ENCODE data around the gene AGFG1. TPM values are rescaled to one million over a fixed set of nuclear protein-coding genes. Genes with fewer than 3 reads are reported as not detected.

AGFG1 gene
- total RNA-seq, 2 donors from 2014 or later = 47.8 to 75.7 TPM

DNA sequence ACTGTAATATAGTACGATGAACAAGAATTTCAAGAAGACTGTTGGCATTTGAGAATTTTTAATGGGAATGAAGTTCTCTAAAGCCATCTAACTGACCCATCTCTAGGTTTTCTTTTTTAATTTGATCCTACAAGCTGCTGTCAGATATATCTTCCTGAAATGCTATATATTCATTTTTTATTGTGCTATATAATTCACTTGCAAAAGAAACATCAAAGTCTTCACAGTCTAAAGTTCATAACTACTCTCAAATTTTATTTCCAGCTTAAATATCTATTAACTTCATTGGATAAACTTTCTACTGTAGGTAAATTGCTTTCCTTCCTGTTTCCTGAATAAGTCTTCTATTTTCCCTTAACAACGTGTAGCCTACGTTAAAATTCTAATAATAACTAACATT is 130.4 kb downstream of the AGFG1 start:
- Histone ChIP-seq H3K36me3 (no peaks in the 10 kb centered on the region), H3K27me3 (no peaks in the 10 kb centered on the region), H3K27ac (no peak overlapping the region), H3K4me1 (no peaks in the 10 kb centered on the region), H3K4me3 (no peak overlapping the region), H3K9me3 (no peaks in the 10 kb centered on the region)
- TF ChIP-seq, protein P1, sequence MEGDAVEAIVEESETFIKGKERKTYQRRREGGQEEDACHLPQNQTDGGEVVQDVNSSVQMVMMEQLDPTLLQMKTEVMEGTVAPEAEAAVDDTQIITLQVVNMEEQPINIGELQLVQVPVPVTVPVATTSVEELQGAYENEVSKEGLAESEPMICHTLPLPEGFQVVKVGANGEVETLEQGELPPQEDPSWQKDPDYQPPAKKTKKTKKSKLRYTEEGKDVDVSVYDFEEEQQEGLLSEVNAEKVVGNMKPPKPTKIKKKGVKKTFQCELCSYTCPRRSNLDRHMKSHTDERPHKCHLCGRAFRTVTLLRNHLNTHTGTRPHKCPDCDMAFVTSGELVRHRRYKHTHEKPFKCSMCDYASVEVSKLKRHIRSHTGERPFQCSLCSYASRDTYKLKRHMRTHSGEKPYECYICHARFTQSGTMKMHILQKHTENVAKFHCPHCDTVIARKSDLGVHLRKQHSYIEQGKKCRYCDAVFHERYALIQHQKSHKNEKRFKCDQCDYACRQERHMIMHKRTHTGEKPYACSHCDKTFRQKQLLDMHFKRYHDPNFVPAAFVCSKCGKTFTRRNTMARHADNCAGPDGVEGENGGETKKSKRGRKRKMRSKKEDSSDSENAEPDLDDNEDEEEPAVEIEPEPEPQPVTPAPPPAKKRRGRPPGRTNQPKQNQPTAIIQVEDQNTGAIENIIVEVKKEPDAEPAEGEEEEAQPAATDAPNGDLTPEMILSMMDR (IDR thresholded peaks at IDR 0.05) = no peak
- DNase-seq (ENCODE audit: low spot score) = no peak

GRCh38 chr2:227606476-227606875 is 134.5 kb downstream of the AGFG1 start:
- H3K27me3 ChIP-seq = no peaks in the 10 kb centered on the region

DNA sequence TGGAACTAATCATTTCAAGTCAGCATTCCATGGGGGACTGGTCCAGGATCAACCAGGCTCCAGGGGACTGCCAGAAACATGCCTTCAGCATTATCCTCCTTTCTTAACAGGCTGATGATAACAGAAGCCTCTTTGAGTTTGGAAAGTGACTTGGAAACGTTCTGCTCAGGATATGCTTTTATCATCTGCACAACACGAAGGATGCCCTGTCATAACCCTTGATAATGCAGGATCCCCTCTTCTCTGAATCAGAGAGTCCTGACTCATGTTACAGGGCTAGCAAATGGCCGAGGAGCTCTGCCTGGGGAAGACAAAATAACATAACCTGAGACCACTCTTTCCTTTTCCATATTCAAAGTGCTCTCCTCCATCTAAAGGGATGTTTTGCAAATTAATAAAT is 136.0 kb downstream of the AGFG1 start:
- Histone ChIP-seq H3K27me3 (no peaks in the 10 kb centered on the region), H3K9me3 (no peaks in the 10 kb centered on the region), H3K4me3 (no peak overlapping the region), H3K4me1 (no peaks in the 10 kb centered on the region), H3K36me3 (no peaks in the 10 kb centered on the region), H3K27ac (no peak overlapping the region)
- no peak for DNase-seq (ENCODE audit: low spot score)
- TF ChIP-seq, protein P1 (IDR thresholded peaks at IDR 0.05) = no peak

More at GRCh38 chr2:227606476-227606875, 134.5 kb downstream of the AGFG1 start:
- Histone ChIP-seq H3K4me1 (no peaks in the 10 kb centered on the region), H3K4me3 (no peak overlapping the region), H3K36me3 (no peaks in the 10 kb centered on the region), H3K9me3 (no peaks in the 10 kb centered on the region), H3K27ac (no peak overlapping the region)
- TF ChIP-seq, protein P1 (IDR thresholded peaks at IDR 0.05) = no peak
- no peak for DNase-seq (ENCODE audit: low spot score)

GRCh38 chr2:227608561-227609338 is 136.8 kb downstream of the AGFG1 start:
- TF ChIP-seq, protein P1 (IDR thresholded peaks at IDR 0.05) = no peak
- no peaks in the 10 kb centered on the region for H3K36me3 ChIP-seq
- no peak for DNase-seq (ENCODE audit: low spot score)

GRCh38 chr2:227610123-227610522 is 138.2 kb downstream of the AGFG1 start:
- H3K4me3 ChIP-seq = no peak overlapping the region
- TF ChIP-seq, protein P1 (IDR thresholded peaks at IDR 0.05) = no peak
- no peaks in the 10 kb centered on the region for H3K36me3 ChIP-seq
- H3K27me3 ChIP-seq = no peaks in the 10 kb centered on the region
- no peak for DNase-seq (ENCODE audit: low spot score)
- H3K27ac ChIP-seq = no peak overlapping the region
- no peaks in the 10 kb centered on the region for H3K4me1 ChIP-seq
- no peaks in the 10 kb centered on the region for H3K9me3 ChIP-seq

More at GRCh38 chr2:227608561-227609338, 136.8 kb downstream of the AGFG1 start:
- no peak overlapping the region for H3K27ac ChIP-seq
- no peak overlapping the region for H3K4me3 ChIP-seq
- H3K4me1 ChIP-seq = no peaks in the 10 kb centered on the region
- H3K27me3 ChIP-seq = no peaks in the 10 kb centered on the region
- no peaks in the 10 kb centered on the region for H3K9me3 ChIP-seq

Small RNAs within 50 kb of the gene (microRNA-seq; reads per million reads assigned to microRNA genes)
- gene MIR5703 (ENCODE audit: borderline number of aligned reads in 2 of 2, borderline replicate concordance in 1 of 2) = 0 to 0.71 reads per million in 2 donors

Other genes with a start within 250 kb of the AGFG1 start
- 100 to 1,000 TPM in 1 of 2 donors, 10 to 100 TPM in 1; 93.1 to 116 TPM for gene MFF, start 146.9 kb upstream of the AGFG1 start, total RNA-seq
- gene TM4SF20, start 92.8 kb upstream of the AGFG1 start, total RNA-seq = not detected
- not detected for gene SCYGR1, start 84.2 kb upstream of the AGFG1 start, total RNA-seq
- not detected for gene SCYGR2, start 126.7 kb downstream of the AGFG1 start, total RNA-seq
- not detected for gene SCYGR3, start 142.7 kb downstream of the AGFG1 start, total RNA-seq
- not detected for gene SCYGR4, start 145.3 kb downstream of the AGFG1 start, total RNA-seq
- not detected for gene SCYGR5, start 194.6 kb downstream of the AGFG1 start, total RNA-seq
- 1 to 10 TPM; 1.0 to 3.5 TPM for gene SLC19A3, start 245.9 kb downstream of the AGFG1 start, total RNA-seq

All from right atrium auricular region (tissue), 2 donors.